GM18907 (cell line): ENCODE results near the gene ETV4.

Source experiments
- ATAC-seq: cut with Tn5 transposase; IDR thresholded peaks from one replicate; pipeline ENCODE4 v1.9.1; 2021; ENCODE audit warnings: mild to moderate bottlenecking, moderate library complexity; ENCODE audit not compliant: unreplicated experiment

ETV4 gene

GRCh38 chr17:43573579-43574321 lies 27.6 kb upstream of the ETV4 start:
- no peak for ATAC-seq

DNA sequence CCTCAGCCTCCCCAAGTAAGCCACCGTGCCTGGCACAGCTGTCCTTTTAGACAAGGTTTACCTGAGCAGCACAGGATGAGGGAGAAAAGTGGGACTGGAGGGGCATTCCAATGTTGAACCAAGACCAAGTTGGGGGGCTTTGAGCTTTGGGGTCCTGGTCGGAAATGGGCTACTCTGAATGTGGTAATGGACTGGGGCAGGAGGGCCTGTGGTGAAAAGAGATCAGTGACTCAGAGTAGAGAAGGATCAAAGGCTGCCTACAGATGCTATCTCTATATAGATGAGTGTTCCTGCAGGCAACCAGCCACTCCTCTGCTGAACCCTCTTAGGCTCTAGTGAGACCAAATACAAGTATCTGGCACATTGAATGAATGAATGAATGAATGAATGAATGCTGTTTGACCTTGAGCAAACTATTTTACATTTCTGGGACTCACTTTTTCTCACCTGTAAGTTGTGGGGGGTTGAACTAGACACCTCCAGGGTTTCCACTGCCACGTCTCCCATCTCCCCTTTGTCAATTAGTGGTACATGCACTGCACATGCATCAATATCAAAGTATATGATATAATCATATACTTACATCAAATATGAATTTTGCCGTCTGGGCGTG lies 26.3 kb upstream of the ETV4 start:
- ATAC-seq, result no peak

GRCh38 chr17:43570518-43570928 lies 24.4 kb upstream of the ETV4 start:
- no peak for ATAC-seq

- ATAC-seq, result no peak
These were observed 22.5 kb upstream of the ETV4 start for GRCh38 chr17:43568506-43569082.

DNA sequence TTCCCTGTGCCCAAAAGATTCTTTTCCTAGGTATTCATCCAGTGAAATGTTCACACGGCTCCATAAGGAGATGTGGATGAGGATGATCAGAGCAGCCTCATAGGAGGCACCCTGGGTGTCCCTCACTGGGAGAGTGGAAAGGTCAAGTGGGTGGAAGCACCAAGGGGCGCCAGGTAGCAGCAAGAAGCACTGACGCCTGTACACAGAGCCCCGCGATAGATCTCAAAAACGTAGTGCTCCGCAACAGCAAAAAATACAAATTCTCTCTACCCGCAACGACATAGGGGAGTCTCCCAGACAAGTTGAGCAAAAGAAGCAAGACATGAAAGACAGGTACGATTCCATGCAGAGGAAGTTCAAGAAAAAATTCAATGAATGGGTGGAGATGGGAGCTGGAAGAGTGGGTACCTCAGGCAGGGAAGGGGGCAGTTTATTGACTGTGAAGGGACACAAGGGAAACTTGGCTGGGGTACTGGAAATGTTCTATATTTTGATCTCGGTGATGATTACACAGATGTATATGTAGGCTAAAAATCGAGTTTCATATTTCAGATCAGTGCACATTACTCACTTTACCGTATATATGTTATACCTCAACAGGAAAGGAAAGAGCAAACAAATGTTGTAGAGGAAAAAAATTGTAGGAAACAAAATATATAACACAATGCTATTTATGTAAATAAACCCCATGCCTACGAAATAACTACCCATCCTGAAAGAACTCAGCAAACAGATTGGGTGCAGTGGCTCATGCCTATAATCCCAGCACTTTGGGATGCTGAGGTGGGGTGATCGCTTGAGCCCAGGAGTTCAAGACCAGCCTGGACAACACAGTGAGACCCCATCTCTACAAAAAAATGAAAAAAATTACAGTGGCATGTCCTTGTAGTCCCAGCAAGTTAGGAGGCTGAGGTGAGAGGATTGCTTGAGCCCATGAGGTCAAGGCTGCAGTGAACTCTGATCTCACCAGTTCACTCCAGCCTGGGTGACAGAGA lies 17.8 kb upstream of the ETV4 start:
- no peak for ATAC-seq

GRCh38 chr17:43562679-43563599 lies 16.8 kb upstream of the ETV4 start:
- ATAC-seq, result no peak

DNA sequence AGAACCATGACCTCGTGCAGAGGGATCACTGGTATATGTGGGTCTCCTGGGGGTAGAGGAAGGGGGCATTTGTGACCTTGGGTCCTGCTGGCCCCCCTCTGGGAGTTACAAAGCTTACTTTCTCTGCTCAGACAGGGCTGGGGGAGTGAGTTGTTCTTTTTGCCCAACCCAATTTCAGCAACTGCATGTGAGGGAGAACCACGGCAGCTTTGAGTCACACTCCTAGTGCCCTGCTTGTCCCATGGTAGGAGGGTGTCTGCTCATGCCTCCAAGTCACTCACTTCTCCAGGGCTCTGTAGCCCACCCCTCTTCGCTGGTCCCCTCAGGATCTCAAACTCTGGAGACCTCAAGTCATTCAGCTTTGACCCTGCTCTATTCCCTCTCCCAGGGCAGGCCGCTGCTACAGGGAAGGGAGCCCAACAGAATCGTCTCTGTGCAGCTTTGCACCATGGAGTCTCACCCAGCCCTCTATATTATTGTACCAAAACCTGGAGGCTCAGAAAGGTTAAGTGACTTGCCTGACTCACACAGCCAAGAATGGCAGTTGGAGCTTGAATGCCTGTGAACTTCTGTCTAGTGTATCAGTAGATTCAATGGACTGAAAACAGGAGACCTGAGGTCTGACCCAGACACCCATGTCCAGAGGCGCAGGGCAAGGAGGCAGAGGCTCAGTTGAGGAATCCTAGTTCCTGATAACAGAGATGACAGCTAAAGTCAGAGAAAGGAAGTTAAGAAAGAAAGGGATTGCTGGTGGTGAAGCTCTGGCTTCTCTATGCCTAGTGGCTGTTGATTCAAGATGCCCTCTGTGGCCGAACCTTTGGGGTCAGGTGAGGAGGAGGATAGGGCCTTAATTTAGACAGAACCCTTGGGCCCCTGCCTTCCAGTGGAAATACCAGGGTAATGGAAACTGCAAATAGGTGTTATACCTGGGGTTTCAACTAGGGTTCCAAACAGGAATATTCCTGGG lies 14.6 kb upstream of the ETV4 start:
- no peak for ATAC-seq

- no peak for ATAC-seq
These were observed 13.1 kb upstream of the ETV4 start for GRCh38 chr17:43559161-43559816.

- no peak for ATAC-seq
These were observed 12.6 kb upstream of the ETV4 start for GRCh38 chr17:43558805-43559160.

DNA sequence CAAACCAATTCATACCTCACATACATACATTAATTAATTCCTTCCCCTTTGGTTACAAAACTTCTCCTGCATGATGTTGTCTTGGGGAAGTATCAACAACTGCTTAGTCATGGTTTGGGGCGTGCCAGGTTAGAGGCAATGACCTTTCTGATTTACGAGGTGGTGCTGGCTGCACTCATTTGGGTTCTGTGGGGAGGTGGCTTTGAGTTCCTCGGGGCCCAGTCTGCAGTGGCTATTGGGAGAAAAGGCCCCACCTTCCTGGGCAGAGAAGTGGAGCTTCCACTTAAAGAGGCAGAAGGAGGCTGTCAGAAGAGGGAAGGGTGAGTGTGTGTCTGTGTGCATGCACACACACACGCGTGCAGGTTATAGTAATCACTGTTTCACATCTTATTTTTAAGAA lies 10.2 kb upstream of the ETV4 start:
- ATAC-seq, result no peak

DNA sequence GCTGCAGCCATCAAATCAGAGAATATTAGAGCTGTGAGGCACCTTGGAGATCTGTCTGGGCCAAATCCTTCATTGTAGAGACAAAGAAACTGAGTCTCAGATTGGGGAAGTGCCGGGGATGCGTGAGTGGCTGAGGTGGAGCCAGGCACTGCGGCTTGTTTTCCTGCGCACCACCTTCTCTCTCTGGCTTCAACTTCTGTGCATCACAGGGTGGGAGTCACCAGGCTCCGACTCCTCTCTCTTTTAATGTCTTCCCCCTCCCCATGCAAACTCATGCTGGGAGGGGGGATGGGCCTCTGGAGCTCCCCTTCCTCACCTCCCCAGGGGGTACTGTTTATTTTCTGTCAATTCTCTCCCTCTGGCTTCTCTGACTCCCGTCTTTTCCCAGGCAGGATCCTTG lies 8.7 kb upstream of the ETV4 start:
- no peak for ATAC-seq

GRCh38 chr17:43553573-43553972 lies 7.4 kb upstream of the ETV4 start:
- no peak for ATAC-seq

DNA sequence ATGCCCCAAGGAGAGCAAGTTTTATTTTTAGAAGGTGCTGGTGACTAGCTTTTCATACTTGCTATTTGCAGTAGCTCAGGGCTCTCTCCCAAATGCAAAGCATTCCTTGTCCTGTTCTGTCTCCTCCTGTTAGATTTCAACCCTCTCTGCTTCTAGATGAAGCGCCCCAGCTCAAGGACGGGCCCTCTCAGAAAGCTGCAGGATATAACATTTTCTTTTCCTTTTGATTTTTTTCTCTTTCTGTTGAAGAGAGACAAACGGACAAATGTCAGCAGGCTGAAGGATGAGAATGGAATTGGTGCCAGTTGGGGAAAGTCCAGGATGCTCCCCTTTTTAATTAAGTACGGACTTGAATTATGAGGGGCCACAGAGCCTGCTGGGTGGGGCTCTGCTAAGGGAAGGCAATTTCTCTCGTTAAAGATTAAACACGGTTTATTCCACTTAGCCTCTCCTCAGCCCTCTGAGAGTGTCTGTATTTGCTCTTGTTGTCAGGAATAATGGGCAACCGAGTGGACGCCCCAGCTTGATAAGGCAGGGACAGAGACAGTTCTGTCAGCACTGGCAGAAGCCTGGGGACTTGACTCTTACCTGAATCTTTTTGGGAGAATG lies 6.2 kb upstream of the ETV4 start:
- no peak for ATAC-seq

- no peak for ATAC-seq
These were observed 4.6 kb upstream of the ETV4 start for GRCh38 chr17:43550754-43551153.

DNA sequence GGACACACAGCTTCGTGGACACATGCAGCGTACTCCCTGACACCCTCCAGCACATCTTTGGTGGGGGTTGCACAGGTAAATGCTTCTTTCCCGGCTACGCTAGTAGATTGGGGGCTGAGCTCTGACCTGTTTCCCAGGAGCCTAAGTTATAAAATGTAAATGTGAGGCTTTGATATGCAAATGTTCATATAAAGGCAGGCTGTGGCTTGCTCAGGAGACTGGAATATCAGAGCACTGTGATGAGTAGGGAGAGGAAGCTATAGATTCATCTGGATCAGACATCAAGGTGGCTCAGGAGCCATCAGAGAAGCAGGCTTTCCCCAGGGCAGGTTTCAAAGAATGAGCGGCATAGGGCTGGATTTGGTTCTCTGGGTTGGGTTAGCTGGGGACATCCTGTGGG lies 3.4 kb upstream of the ETV4 start:
- ATAC-seq, result no peak

DNA sequence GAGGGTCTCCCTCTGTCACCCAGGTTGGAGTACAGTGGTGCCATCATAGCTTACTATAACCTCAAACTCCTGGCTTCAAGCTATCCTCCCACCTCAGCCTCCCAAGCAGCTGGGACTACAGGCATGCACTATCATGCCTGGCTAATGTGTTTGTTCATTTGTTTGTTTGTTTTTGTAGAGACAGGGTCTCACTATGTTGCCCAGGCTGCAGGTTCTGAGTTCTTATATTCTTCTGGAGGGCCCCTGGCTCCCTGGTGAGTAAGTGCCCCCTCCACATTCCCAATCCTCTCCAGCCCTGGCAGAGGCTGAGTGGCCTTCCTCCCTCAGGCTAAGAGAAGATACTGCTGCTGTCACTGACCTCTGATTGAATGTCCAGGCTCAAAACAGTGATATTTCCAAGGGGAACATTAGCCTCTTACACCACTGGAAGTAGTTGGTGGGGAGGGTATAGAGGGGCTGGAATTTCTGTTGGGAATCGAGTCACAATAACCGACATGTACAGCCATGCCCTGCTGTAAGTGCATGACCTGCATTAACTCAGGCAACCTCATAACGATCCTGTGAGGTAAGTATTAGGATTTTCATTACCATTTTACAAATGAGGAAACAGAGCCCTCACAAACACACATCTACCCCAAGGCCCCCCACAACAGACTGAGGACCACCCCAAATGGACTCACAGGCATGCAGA lies 2.7 kb upstream of the ETV4 start:
- ATAC-seq, result no peak

DNA sequence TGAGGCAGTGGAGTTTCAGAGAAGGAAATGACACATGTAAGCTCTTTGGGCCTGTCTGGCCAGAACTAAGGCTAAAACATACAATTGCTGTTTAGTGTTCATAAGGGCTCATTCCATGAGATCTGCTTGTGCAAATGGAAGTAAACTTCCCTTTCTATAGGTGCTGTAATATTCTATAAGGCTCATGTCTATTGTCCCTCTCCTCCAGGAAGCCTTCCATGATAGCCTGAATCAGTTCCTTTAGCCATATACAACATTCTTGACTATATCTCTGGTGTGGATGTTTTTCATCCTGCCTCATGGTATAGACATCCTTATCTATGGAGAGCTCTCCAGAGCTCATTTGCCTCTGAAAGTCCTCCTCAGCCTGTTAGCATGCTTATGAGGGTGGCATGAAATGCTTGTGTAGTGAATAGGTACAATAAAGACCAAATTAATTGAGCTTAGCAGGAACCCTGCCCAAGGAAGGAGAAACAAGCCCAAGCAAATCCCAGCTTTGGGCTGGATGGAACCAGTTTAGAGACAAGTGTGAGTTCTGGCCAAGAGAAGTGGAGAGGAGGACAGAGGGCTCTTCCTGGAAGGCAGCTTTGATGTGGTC lies 1.6 kb upstream of the ETV4 start:
- no peak for ATAC-seq
